Activated T-cell treated with anti-CD3 and anti-CD28 coated beads, Interleukin-2, amount 50 U/mL, for 4 hours (primary cell): Measurements from ENCODE around the gene DENND5B. TPM values are rescaled to one million over a fixed set of nuclear protein-coding genes. Genes with fewer than 3 reads are reported as not detected.

ENCODE experiments used
- ATAC-seq, 2 donors: fragments of 200-7000 bp; cut with Tn5 transposase; one replicate each; pipeline ENCODE4 v1.10.0; 2021
- DNase-seq: peaks from one replicate; pipeline ENCODE4 v3.0.0-alpha.2; 2020
- H3K27me3 Mint-ChIP-seq: one replicate; pipeline ENCODE4 v1.8.0; 2021; ENCODE audit warnings: low read depth, mixed read lengths
- H3K36me3 Mint-ChIP-seq: one replicate; pipeline ENCODE4 v1.8.0; 2022; ENCODE audit warnings: mixed read lengths; ENCODE audit not compliant: insufficient read depth
- H3K4me1 Mint-ChIP-seq: one replicate; pipeline ENCODE4 v1.8.0; 2021; ENCODE audit warnings: low read depth, mixed read lengths
- H3K4me3 Mint-ChIP-seq: one replicate; pipeline ENCODE4 v1.8.0; 2021; ENCODE audit warnings: mild to moderate bottlenecking, moderate library complexity, mixed read lengths
- H3K9me3 Mint-ChIP-seq: one replicate; pipeline ENCODE4 v1.8.0; 2021; ENCODE audit warnings: mixed read lengths
- total RNA-seq, 3 donors: library from RNA; stranded (reverse); gene quantifications; one replicate each; pipeline ENCODE4 v1.2.1, GENCODE V29; 2021

The DENND5B gene
- total RNA-seq, 3 donors from 2014 or later, result 0.10 to 0.33 (median 0.29) TPM

DNA sequence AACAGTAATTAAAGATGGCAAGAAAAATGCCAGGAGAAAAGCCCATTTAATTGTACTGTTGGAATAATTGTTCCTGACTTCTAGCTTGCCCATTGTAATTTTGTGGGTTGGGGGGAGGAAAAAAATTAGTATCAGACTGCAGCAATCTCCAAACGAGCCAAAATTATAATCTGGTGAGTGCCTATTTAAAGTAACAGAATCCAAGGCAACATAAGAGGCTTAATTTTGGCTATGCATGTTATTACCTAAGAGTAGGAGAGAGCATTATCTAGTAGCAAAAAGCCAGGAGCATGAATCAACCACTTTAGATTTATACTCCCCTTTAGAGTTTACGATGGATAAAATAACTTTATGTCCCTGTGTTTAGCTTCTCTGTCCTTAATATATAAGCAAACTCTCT is 14.6 kb upstream of the DENND5B start:
- Mint-ChIP-seq H3K36me3 (no peaks in the 10 kb centered on the region), H3K27me3 (peaks cover 7% of the 10 kb centered on the region), H3K9me3 (peaks cover 10% of the 10 kb centered on the region), H3K4me3 (no peak overlapping the region), H3K4me1 (no peaks in the 10 kb centered on the region)
- ATAC-seq (no peak), DNase-seq (no peak)

DNA sequence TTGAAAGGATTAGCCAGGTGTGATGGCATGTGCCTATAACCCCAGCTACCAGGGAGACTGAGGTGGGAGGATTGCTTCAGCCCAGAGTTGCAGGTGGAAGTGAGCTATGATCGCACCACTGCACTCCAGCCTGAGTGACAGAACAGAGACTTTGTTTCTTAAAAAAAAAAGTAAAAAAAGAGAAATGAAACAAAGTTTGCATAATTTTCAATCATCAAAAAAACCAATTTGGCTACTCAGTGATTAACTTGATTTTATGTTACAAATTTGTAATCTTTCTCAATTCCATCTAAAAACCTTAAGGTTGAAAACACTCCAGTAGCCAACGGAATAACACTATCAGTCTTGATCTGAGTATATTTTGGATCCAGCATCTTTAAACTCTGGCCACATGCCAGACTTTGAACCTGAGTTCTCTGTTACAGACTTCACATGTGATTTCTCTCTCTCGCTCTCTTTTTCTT is 12.6 kb upstream of the DENND5B start:
- no peak for ATAC-seq
- peaks cover 7% of the 10 kb centered on the region for H3K27me3 Mint-ChIP-seq
- H3K9me3 Mint-ChIP-seq, result peaks cover 10% of the 10 kb centered on the region
- no peaks in the 10 kb centered on the region for H3K36me3 Mint-ChIP-seq
- no peak for DNase-seq
- no peaks in the 10 kb centered on the region for H3K4me1 Mint-ChIP-seq
- no peak overlapping the region for H3K4me3 Mint-ChIP-seq

DNA sequence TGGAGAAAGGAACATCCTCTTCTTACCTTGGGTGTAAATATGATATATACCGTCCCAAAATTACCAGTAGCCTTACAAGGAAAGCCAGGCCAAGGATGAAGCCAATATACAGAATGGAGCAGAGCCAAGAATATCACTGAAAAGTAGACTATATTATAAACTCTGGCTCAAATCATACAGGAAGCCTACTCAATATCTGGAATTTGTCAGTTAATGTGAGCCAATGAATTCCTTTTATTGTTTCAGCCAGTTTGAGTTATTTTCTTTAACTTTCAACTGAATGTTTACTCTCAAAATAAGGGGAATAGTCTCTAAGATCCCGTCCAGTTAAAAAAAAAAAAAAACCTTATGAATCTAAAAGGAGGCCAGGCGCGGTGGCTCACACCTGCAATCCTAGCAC is 9.8 kb upstream of the DENND5B start:
- Mint-ChIP-seq H3K4me1 (no peaks in the 10 kb centered on the region), H3K27me3 (peaks cover 13% of the 10 kb centered on the region), H3K9me3 (no peaks in the 10 kb centered on the region), H3K36me3 (no peaks in the 10 kb centered on the region), H3K4me3 (no peak overlapping the region)
- no peak for ATAC-seq
- no peak for DNase-seq

DNA sequence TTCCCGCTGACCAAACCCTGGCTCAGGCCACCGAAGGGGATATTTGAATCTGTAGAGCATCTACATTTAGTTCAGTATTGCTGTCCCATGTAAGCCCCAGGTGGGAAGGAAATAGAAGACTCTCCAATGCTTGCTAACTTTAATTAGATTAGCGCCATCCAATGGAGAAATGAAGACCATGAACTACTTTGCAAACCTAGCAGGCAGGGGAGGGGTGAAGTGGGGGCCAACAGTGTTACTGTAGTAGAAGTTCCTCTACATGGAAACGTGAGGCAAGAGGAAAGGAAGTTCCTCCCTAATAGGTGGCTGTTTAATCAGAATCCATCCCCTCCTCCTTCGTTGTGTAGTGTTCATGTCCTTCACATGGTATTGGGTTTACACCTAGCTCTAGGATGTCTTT is 9.3 kb upstream of the DENND5B start:
- Mint-ChIP-seq H3K4me1 (no peaks in the 10 kb centered on the region), H3K4me3 (no peak overlapping the region), H3K27me3 (peaks cover 14% of the 10 kb centered on the region), H3K9me3 (no peaks in the 10 kb centered on the region), H3K36me3 (no peaks in the 10 kb centered on the region)
- no peak for DNase-seq
- ATAC-seq, result no peak

DNA sequence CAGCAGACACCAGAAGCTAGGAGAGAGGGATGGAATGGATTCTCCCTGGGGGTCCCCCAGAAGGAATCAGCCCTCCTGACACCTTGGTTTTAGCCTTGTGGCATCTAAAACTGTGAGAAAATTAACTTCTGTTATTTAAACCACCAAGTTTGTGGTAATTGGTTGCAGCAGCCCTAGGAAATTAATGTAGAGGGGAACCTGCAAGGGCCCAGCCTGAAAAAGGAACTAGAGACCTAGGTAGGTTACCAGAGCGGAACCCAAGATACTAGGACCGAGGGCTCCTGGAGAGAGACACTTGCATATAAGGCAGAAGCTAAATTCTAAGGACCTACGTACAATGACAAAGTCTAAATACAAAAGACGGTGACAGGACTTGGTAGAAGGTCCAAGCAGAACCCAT is 8.1 kb upstream of the DENND5B start:
- H3K27me3 Mint-ChIP-seq, result peaks cover 12% of the 10 kb centered on the region
- DNase-seq (no peak), ATAC-seq (no peak)
- H3K9me3 Mint-ChIP-seq, result no peaks in the 10 kb centered on the region
- H3K36me3 Mint-ChIP-seq, result no peaks in the 10 kb centered on the region
- H3K4me3 Mint-ChIP-seq, result no peak overlapping the region
- H3K4me1 Mint-ChIP-seq, result no peaks in the 10 kb centered on the region

DNA sequence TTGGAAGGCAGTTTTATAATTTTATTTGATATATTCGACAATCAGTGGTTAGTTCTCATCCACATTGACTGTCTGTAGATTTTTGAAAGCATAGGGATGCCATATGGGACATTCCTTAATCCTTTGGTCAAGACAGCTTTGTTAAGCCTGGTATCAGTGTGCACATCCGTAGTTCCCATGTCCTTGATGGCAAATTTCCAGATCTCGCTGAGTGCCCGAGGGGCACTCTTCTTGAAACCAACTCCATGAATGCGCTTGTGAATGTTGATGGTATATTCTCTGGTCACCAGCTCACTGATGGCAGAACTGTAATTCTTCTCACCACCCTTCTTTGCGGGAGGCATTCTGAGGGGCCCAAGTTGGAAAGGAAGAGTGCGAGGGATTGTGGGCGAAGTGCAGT is 6.1 kb upstream of the DENND5B start:
- no peaks in the 10 kb centered on the region for H3K36me3 Mint-ChIP-seq
- no peaks in the 10 kb centered on the region for H3K9me3 Mint-ChIP-seq
- H3K4me3 Mint-ChIP-seq, result no peak overlapping the region
- H3K4me1 Mint-ChIP-seq, result no peaks in the 10 kb centered on the region
- H3K27me3 Mint-ChIP-seq, result peaks cover 18% of the 10 kb centered on the region
- DNase-seq (no peak), ATAC-seq (no peak)

DNA sequence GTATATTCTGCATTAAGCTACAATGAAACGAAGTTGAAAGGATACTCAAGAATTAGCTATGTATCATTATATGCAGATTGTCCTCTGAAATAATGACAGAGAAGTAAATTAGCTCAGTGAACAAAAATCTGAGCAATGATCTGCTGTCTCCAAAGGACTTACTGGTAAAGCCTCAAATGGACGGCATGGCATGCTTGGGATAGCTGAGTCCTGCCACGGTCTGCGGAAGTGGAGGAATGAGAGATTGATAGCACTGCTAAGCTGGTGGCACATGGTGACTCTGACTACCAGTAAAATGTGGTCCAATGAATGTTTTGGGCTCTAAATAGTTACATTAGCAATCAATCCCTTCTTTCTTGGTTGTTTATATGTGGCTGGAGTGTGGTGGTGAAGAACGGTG is 3.7 kb upstream of the DENND5B start:
- ATAC-seq, result no peak
- H3K4me1 Mint-ChIP-seq, result peaks cover 8% of the 10 kb centered on the region
- H3K9me3 Mint-ChIP-seq, result no peaks in the 10 kb centered on the region
- H3K4me3 Mint-ChIP-seq, result no peak overlapping the region
- no peaks in the 10 kb centered on the region for H3K36me3 Mint-ChIP-seq
- peaks cover 27% of the 10 kb centered on the region for H3K27me3 Mint-ChIP-seq
- no peak for DNase-seq

DNA sequence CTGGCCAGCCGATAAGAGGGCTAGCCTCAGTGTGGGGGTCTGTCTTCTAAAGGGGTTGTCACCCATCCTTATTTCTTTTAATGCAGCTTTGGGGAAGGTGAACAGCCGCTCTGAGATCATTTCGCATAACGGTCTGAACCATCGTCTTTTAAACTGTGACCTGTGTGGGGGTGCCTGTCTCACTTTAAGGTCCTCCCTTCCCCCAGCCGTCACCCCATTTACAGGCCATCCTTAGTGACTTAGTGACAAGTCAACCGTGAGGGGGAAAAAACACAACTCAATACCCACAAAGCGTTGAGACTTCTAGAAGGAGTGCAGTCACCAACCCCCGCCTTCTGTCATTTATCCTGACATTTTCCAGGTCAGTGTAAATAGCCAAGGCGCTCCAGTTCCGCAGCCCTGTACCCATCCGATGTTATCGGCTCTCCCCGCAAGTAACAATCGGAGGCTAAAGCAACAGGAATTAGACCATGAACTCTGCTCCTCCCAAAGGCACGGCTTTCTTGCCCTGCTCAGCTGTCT is 505 bp upstream of the DENND5B start:
- peak overlapping the region; percentile 83 for H3K4me3 Mint-ChIP-seq
- H3K27me3 Mint-ChIP-seq, result peaks cover 47% of the 10 kb centered on the region
- H3K4me1 Mint-ChIP-seq, result peaks cover 11% of the 10 kb centered on the region
- no peaks in the 10 kb centered on the region for H3K9me3 Mint-ChIP-seq
- H3K36me3 Mint-ChIP-seq, result no peaks in the 10 kb centered on the region
- DNase-seq (no peak), ATAC-seq (no peak)

DNA sequence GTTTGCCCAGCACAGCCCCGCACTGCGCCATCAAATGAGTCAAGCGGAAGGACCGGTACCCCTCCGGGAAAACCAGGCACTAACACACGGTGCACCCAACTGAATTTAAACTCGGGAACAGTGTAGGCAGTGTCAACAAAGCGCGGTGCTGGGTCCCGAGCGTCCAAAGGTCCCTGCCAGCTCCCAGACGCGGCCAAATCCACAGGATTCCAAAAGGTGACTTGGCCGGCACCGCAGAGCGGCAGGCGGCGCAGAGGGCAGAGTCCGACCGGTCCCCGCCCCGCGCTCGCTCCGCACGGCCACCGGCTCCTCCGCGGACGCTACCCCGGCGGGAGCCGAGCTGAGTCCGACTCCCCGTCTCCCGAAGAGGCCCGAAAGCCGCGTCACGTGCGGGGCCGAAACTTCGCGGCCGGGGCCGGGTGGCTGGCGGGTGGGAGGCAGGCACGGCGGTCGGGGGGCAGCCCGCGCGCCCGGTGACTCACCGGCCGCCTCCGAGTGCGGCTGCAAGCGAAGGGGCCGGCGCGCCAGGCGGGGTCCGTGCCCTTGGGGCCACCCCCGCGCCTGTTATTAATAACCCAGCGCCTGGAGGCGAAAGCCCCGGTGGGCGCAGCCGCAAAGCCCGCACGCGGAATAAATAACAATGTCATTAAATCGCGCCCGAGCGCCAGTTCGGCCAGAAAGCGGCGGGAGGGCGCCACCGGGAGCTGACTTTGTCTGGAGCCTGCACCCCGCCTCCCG is 863 bp downstream of the DENND5B start:
- Mint-ChIP-seq H3K36me3 (no peaks in the 10 kb centered on the region), H3K9me3 (no peaks in the 10 kb centered on the region), H3K4me3 (peak overlapping the region; percentile 85), H3K4me1 (peaks cover 11% of the 10 kb centered on the region), H3K27me3 (peaks cover 44% of the 10 kb centered on the region)
- ATAC-seq (peak; percentile 59 to 61), DNase-seq (no peak)

DNA sequence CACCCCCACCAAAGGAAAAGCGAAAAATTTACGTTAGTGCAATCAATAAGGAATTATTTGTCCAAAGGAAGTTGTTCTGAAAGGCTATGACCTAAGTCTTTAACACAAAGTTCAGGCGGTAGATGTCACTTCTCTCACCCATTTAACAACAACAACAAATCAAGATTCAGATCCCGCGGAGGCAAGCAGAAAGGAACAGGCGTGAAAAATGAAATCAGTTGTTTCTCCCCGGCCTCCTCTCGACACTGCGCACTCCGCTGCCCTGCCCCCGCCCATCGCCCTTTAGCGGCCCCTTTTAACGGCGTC is 1.4 kb downstream of the DENND5B start:
- H3K36me3 Mint-ChIP-seq, result no peaks in the 10 kb centered on the region
- peaks cover 47% of the 10 kb centered on the region for H3K27me3 Mint-ChIP-seq
- peak overlapping the region; percentile 85 for H3K4me3 Mint-ChIP-seq
- H3K4me1 Mint-ChIP-seq, result peaks cover 11% of the 10 kb centered on the region
- DNase-seq, result peak; percentile 9
- no peak for ATAC-seq
- H3K9me3 Mint-ChIP-seq, result no peaks in the 10 kb centered on the region

DNA sequence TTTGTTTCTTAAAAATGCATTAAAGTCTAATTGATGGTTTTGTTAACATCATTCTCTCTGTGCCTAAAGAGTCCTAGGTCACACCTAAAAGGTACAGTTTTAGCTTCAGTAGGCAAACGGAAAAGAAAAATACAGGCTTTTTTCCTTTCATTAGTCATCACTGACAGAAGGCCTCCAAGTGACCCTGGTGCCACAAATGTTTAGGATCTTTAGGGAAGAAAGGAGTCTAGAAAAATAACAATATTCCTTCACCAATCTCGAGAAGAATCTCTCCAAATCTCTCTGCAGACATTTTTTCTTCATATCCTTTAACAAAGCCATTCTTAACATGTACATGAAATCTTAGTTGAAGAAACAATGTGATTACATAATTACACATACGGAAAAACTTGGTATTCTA is 2.0 kb downstream of the DENND5B start:
- Mint-ChIP-seq H3K9me3 (no peaks in the 10 kb centered on the region), H3K4me1 (peaks cover 11% of the 10 kb centered on the region), H3K36me3 (no peaks in the 10 kb centered on the region), H3K27me3 (peaks cover 47% of the 10 kb centered on the region), H3K4me3 (peak overlapping the region; percentile 85)
- ATAC-seq (no peak), DNase-seq (no peak)

DNA sequence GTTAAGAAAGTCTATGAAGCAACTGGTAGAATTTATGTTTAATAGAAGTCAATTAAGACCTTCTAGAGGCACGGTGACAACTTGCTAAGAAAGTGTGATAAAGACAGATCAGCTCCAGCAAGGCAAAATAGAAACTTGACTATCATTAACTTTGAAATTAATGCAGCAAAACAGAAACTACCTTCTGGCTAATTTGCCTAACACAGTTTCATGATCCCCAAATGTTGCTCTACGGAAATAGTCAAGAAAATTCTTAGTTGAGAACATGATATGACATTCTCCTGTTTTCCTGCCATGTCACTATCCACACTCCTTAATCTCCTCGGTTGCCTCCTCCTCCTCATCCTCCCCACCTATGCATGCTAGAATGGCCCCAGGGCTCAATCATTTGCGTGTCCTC is 4.2 kb downstream of the DENND5B start:
- Mint-ChIP-seq H3K4me3 (no peak overlapping the region), H3K27me3 (peaks cover 49% of the 10 kb centered on the region), H3K4me1 (peaks cover 9% of the 10 kb centered on the region), H3K36me3 (no peaks in the 10 kb centered on the region), H3K9me3 (no peaks in the 10 kb centered on the region)
- no peak for ATAC-seq
- DNase-seq, result no peak

DNA sequence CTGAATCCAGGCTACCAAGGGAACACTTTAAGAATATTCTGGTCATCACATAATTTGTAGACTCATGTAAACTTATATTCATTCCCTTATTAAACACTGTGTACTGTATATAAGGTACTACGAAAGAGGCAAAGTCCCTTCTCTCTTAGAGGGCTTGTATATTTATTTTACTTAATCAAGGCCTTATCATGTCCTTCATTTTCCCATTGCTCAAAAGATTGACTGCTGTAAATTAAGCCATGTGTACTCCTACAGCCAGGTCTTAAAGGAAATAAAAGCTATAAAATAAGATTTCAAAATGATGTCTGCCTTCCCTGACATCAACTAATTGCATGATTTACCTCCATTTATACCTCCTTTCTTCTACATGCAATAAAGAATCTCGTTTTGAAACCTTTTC is 5.0 kb downstream of the DENND5B start:
- ATAC-seq (no peak), DNase-seq (no peak)
- peaks cover 4% of the 10 kb centered on the region for H3K4me1 Mint-ChIP-seq
- no peaks in the 10 kb centered on the region for H3K9me3 Mint-ChIP-seq
- no peaks in the 10 kb centered on the region for H3K36me3 Mint-ChIP-seq
- H3K27me3 Mint-ChIP-seq, result peaks cover 44% of the 10 kb centered on the region
- H3K4me3 Mint-ChIP-seq, result no peak overlapping the region

DNA sequence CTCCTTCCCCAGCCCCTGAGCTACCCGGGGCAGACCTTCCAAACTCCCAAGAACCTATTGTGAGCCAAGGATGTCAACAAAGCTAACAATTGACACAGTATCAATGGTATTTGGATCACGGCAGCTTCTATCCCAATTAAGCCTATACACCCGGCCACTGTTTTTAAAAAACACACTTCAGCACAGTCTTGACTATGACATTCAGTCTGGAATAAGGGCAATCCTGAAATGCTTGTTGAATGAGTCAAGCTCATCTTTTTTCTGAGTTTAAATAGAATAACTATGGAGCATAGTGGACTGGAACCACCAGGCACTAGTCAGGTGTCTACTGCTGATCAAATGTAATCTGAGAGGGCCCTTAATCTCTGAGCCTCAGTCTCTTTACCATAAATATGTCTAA is 5.7 kb downstream of the DENND5B start:
- DNase-seq (no peak), ATAC-seq (no peak)
- H3K9me3 Mint-ChIP-seq, result no peaks in the 10 kb centered on the region
- peaks cover 44% of the 10 kb centered on the region for H3K27me3 Mint-ChIP-seq
- no peak overlapping the region for H3K4me3 Mint-ChIP-seq
- no peaks in the 10 kb centered on the region for H3K36me3 Mint-ChIP-seq
- peaks cover 4% of the 10 kb centered on the region for H3K4me1 Mint-ChIP-seq

DNA sequence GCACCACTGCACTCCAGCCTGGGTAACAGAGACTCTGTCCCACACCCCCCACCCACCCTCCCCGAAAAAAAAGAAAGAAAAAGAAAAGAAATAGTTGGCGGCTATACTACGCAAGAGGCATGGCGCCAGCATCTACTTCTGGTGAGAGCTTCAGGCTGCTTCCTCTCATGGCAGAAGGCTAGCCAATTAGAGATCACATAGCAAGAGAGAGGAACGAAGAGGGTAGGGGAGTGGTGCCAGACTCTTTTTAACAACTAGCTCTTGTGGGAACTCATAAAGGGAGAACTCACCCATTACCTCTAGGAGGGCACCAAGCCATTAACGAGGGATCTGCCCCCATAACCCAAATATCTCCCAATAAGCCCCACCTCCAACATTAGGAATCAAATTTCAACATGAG is 6.2 kb downstream of the DENND5B start:
- no peak for DNase-seq
- H3K4me1 Mint-ChIP-seq, result peaks cover 4% of the 10 kb centered on the region
- no peak for ATAC-seq
- H3K4me3 Mint-ChIP-seq, result no peak overlapping the region
- H3K27me3 Mint-ChIP-seq, result peaks cover 43% of the 10 kb centered on the region
- H3K9me3 Mint-ChIP-seq, result no peaks in the 10 kb centered on the region
- H3K36me3 Mint-ChIP-seq, result no peaks in the 10 kb centered on the region
